CD4-positive, alpha-beta T cell treated with Interleukin-6 at 100 ng/mL for 8 hours (primary cell): ENCODE data around the gene CELA2A.
"Not testable (repeated sequence)": the region's sequence is repeated elsewhere in the genome, so short reads cannot be mapped to it uniquely, and the experiment has no call there.

Experiments
- DNase-seq: peaks from one replicate; pipeline ENCODE4 v3.0.0-alpha.2; 2020; ENCODE audit warnings: mixed read lengths, low spot score

The CELA2A gene

DNA sequence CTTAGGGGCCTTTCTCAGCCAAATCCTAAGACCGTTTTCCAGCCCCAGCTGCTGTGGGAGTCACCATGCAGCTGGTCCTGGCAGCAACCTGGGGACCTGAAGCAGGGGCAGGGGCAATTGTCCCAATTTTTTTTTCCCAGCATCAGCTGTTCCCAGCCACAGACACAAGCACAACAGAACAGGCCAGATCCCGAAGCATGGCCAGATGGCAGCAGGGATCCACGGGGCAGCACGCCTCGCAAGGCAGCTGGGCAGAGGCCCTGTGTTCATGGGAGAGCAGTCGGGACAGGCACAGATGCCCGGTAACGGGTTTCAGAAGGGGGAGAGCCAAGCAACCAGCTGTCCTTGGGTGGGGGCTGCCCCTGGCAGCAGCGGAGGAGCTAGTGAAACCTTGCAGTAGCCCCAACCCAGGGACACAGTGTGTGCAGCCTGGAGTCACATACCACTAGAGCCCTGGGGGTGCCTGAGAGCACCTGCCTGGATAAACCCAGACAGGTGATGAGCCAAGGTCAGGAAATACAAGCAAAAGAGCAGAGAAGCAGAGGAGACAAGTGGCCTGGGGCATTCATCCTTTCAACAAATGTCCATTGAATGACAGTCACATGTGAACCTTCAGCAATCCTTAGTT, 13.4 kb downstream of the CELA2A start:
- not testable (repeated sequence) for DNase-seq

DNA sequence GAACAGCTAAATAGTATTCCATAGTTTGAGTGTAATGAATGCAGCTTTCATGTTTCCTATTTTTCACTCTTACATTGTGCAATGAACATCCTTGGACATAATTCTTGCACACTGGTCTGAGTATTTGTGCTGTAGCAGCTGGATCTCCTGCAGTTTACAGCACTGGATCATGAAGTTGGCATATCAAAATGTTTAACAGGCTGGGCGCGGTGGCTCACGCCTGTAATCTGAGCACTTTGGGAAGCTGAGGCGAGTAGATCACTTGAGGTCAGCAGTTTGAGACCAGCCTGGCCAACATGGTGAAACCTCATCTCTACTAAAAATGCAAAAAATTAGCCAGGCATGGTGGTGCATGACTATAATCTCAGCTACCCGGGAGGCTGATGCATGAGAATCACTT, 14.5 kb downstream of the CELA2A start:
- not testable (repeated sequence) for DNase-seq

DNA sequence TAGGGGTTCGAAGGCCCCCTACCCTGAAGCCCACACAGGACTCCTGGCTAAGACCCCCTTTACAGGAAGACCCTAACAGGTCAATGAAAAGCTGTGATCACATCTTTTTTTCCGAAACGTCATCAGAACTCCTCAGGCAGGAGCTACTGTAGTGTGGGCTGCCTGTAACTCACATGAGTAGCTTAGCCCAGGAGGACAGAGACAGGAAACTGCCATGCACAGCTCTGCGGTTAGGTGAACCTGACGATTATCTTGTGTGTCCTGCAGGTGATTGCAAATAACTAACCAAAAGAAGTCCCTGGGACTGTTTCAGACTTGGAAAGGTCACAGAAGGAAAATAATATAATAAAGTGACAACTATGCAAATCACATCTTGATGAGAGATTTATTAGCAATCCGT, 15.2 kb downstream of the CELA2A start:
- not testable (repeated sequence) for DNase-seq

DNA sequence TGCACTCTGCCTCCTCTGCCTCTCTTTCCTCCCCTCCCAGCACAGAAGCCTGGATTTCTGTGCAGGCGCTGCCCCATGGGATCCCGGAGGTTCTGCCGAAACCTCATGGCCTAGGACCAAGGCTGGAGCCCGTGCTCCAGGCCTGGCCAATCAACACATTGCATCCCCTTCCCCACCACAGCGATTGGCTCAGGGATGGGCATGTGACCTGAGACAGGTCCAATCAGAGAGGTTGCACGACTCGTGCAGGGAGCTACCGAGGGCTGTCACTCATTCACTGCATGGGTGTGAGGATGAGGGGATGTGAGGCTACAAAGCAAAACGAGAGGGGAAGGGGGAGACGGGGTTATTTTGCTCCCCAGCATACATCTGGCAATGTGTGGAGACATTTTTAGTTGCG, 16.1 kb downstream of the CELA2A start:
- no peak for DNase-seq

DNA sequence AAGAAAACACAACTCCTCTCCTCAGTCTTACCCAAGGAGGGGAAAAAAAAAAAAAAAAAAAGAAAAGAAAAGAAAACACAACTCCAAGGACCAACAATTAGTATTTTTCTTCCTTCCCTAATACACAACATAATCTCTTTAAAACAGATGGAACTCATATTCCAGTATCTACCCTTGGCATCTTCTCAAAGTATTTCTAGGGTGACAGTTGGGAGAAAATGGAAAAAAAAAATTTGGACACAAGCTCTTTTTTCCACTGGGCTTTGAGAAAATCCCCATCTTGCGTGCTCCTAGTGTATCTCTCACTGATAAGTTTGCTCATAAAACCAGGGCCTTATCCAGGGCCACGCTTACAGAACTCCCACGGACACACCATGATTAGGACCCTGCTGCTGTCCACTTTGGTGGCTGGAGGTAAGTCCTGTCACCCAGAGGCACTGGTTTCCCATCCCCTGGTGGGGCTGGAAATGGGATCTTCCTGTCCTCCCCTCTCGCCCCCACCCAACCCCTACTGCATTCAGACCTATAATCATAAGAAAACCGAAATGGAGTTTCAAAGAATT, 19.3 kb downstream of the CELA2A start, which contains the start of gene CELA2B:
CELA2B (plus strand) TSS at position 353 of the 563 bp plus-strand sequence; CDS start at position 375, 22 bp downstream.
- no peak for DNase-seq

DNA sequence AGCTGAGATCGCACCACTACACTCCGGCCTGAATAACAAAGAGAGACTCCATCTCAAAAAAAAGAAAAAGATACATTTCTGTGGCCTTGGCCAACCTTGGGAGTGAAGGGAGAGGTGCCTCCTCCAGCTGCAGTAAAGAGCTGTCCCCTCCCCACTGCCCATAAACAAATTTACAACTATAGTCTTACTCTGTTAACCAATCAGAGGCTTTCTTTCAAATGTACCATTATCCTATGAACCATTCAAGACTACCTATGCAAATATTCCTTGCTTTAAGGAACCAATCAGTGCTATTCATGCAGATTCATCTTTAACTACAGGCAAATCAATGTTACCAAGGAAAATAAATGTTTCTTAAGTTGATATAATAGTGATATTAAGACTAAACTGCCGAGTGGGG, 20.4 kb downstream of the CELA2A start:
- no peak for DNase-seq

DNA sequence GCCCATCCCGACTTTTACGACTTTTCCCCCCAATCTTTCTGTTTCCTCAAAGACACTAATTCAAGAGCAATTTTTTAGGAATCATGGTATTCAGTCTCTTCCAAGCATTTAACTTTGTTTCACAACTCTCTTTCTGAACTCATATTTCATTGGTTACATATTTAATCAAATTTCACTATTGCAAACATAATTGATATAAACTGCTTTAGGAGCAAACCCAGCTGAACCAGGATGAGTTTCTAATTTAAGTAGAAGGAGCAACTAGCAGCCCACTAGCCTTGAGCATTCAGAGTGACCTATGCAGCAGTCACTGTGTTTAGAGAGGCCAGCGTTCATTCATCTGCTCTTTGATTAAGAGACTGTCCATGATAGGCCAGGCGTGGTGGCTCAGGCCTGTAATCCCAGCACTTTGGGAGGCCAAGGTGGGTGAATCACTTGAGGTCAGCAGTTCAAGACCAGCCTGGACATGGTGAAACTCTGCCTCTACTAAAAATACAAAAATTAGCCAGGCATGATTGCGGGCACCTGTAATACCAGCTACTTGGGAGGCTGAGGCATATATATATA, 21.2 kb downstream of the CELA2A start:
- no peak for DNase-seq

DNA sequence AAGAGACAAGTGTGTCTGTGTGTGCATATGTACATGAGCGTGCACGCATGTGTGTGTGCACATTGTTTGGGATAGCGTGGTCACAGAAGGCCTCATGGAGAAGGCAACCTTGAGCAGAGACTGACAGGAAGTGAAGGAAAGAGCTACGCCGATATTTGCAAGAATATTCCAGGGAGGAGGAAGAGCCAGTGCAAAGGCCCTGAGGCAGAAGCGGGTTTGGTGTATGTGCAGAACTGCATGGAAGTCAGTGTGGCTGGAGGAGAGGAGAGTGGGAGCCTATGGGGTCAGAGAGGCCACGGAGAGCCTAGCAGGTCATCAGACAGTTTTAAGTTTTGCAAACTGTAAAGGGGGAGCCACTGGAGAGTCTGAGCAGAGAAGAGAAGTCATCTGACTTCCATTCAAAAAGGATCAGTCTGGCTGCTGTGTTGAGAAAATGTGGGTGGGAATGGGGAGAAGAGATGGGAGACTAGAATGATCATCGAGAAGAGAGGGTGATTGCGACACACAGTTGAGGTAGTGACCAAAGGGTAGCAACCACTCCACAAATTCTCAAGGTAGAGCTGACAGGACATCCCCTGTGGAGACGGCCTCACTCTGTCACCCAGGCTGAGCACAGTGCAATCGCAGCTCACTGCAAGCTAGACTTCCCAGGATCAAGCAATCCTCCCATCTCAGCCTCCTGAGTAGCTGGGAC, 23.3 kb downstream of the CELA2A start:
- no peak for DNase-seq

DNA sequence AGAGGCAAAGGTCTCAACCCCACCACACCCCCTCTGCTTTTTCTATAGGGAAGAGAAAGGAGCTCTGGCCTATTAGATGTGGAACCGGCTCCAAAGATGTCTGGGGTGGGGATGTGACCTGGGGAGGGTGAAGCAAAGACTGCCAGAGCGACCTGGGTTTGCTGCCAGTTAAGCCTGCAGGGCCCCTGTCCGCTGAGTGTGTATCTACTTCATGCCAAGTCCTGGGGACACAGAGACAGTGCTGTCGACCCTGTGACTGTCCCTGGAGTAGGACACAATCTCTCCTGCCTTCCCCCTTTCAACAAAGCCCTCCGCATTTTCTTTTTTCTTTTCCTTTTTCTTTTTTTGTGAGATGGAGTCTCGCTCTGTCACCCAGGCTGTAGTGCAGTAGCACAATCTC, 25.9 kb downstream of the CELA2A start:
- DNase-seq = not testable (repeated sequence)

DNA sequence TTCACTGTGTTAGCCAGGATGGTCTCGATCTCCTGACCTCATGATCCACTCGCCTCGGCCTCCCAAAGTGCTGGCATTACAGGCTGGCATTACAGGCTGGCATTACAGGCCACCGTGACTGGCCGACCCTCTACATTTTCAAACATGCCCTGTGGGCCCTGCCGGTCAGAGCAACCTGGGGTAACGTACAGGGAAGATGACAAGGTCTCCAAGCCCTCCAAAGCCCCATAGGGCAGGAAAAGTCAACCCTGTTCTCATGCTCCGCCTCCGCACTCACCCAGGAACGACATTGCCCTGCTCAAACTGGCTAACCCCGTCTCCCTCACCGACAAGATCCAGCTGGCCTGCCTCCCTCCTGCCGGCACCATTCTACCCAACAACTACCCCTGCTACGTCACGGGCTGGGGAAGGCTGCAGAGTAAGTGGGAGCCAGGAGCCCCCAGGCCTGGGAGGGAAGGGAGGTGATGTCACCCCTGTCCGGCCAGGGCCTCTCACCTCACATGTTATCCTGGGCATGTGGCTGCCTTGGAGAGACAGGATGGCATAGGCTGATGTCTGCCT, 26.5 kb downstream of the CELA2A start:
- not testable (repeated sequence) for DNase-seq

DNA sequence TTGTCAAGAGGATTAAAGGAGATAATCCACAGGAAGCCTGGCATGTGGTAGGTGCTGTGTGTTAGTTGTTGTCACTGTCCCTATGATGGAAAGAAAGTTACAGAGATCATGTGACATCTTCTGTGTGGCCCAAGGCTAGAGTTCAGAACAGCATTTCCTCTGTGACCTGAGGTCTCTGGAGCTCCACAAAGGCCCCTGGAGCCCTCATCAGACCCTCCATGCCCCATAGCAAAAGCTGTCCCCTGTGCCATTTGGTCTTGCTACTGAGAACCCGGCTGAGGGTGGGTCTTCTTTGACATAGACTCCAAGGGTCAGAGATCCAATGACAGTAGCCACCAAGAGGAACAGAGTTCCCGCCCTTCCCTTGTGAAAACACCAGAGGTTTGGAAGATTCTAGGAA, 27.4 kb downstream of the CELA2A start:
- no peak for DNase-seq

DNA sequence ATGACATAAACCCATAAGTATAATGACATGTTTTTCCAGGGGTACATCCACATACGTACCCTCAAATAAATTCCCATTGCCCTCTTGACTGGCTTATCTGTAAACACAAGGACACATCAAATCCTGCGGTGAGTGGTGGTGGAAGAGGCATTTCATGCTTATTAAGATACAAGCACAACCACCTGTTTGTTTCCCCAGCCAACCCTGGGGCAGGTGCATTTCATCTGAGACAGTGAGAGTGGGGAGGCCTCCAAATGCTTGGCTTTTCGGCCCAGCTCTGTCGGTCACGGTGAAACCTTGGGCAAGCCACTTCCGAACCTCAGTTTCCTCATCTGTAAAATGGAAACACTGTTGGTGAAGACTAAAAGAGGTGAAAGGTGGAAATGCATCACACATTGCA, 27.9 kb downstream of the CELA2A start:
- DNase-seq = not testable (repeated sequence)

DNA sequence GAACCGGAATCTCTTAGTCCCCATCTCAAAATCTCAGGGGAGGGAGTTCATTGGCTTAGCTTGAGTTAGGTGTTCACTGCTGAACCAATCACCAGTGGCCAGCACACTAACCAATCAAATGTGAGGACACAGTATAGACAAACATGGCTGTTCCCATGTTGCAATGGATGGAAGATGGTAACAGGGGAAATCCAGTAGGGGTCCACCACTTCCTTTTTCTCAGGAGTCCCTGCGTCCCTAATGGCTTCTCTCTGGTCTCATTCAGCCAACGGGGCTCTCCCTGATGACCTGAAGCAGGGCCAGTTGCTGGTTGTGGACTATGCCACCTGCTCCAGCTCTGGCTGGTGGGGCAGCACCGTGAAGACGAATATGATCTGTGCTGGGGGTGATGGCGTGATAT, 29.1 kb downstream of the CELA2A start:
- no peak for DNase-seq

DNA sequence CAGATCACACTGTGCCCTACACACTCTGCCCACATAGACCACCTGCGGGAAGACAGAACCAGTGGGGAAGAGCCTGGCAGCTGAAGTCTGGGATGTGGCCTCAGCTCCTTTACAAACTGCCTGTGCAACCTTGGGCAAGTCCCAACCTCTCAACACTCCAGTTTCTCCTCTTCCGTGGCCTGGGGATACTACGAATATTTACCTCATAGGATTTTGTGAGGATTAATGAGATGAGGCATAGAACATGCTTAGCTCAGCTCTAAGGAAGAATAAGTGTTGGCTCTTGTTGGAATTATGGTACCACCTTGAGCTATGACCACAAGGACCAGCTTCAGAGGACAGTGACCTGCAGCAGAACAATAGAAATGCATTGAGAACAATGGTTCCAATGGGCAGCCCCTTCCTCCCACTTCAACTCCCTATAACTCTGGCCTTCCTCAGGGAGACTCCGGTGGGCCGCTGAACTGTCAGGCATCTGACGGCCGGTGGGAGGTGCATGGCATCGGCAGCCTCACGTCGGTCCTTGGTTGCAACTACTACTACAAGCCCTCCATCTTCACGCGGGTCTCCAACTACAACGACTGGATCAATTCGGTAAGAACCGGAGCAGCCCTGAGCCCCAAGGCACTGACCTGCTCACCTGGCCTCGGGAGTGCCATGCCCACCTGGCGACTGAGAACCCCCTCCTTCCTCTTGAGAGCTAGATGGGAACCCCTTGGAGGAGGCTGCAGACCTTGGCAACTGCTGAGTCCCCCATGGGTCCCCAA, 30.5 kb downstream of the CELA2A start:
- DNase-seq = not testable (repeated sequence)

DNA sequence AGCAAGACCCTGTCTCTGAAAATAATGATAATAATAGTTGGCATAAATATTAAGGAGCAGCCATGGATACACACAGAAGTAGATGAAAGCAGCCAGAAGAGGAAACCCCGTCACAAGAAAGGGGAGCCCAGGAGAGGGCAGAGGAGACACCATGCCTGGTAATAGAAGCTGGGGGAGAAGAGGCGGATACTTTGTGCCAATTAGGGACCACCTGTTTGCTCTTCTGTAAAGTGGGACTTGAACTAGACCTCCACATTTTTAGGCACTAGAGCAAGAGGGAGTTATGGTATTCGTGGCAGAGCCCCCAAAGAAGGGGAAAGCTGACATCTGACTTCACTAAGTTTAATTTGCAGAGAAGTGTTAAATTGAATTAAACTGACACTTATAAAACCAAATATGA, 31.8 kb downstream of the CELA2A start:
- no peak for DNase-seq

DNA sequence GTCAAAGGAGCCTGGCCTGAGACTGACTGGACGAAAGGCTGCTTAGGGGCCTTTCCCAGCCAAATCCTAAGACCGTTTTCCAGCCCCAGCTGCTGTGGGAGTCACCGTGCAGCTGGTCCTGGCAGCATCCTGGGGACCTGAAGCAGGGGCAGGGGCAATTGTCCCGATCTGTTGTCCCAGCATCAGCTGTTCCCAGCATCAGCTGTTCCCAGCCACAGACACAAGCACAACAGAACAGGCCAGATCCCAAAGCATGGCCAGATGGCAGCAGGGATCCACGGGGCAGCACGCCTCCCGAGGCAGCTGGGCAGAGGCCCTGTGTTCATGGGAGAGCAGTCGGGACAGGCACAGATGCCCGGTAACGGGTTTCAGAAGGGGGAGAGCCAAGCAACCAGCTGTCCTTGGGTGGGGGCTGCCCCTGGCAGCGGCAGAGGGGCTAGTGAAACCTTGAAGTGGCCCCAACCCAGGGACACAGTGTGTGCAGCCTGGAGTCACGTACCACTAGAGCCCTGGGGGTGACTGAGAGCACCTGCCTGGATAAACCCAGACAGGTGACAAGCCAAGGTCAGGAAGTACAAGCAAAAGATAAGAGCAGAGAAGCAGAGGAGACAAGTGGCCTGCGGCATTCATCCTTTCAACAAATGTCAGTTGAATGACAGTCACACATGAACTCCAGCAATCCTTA, 32.7 kb downstream of the CELA2A start:
- no peak for DNase-seq

DNA sequence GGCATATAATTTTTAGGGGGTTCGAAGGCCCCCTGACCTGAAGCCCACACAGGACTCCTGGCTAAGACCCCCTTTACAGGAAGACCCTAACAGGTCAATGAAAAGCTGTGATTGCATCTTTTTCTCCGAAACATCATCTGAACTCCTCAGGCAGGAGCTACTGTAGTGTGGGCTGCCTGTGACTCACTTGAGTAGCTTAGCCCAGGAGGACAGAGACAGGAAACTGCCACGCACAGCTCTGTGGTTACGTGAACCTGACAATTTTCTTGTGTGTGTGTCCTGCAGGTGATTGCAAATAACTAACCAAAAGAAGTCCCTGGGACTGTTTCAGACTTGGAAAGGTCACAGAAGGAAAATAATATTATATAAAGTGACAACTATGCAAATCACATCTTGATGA, 34.5 kb downstream of the CELA2A start:
- DNase-seq = not testable (repeated sequence)

DNA sequence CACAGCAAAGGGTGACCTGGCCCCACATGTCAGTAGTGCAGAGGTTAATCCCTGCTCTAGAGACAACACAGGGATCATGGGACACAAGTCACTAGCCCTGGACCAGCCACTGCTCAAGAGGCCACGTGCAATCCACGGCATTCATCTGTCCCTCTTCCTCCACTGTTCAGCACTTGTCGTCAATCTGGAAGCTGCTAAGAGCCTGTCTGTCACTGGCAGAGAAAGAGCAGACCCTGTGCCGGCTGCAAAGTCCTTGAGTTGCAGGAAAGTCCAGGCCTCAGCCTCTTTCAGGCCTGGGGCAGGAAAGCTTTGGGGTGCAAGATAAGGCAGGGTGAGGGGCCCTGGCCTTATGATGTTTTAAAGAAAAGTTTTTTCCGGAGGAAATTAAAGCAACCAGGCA, 36.1 kb downstream of the CELA2A start:
- DNase-seq = no peak

DNA sequence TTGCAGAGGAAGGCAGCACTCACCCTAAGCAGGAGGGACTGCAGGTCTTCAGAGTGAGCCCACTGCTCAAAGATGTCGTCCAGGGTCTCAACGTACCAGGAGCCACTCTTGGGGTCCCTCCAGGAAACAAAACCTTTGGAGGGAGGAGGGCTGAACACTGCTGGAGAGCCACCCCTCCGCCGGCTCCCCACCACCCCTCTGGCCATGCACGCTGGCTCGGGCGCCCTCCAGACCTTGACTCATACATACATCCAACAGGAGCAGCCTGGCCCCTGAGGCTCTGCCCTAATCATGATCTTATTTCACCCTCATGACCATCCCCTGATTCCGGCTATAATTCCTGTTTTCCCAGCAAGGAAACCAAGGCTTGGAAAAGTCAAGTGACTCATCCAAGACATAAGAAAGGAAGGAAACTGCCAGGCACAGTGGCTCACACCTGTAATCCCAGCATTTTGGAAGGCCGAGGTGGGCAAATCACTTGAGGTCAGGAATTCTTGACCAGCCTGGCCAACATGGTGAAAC, 37.4 kb downstream of the CELA2A start:
- no peak for DNase-seq

DNA sequence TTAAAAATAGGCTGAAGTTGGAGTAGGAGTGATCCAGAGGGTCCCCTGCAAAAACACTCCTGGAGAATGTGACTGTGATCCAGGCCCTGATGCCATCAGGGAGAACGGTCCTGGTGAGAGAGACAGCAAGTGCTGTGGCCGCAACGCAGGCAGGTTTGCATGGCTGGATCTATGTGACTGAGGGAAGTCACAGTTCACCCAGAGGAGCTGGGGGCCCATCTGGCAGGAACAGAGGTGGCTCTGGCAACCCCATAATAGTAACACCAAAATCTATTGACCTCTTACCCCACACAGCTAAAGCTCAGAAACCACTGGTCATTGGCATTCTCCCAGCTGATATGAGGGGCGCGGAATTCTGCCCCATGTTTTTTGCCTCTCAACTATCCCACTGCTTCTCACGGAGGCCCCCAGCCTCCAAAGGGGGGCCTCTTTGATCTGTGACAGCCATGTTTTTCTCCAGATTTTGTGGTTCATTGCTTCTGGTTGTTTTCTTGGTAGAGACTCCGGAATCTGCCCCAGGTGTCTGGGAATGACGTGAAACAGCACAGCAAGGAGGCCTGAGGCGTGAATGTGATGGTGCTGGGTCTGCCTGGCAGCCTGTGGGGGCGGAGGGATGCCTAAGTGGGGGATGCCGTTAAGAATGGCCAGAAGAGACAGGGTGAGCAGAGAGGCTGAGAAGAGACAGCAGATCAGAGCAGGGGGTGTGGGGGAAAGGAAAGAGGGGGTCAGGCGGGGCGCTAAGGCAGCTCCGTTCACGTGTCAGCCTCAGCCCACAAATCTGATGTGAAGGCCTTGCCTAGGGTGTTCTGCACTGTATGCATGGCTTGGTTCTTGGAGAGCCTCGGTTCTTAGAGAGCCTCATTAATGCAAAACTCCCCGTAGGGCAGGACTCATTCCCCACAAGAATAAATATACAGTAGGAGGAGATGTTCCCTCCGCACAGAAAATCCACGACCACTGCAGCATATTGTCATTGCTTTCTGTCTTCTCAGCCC, 43.9 kb downstream of the CELA2A start:
- DNase-seq = no peak
